HEK293 (cell line): ENCODE measurements around the gene CCHCR1.

Source experiments
- CTCF ChIA-PET: fragments of 350-600 bp; formaldehyde crosslinking; extraction: SDS; loops from one replicate; lab custom pipeline; 2021; ENCODE audit warnings: antibody characterized with exemption; lab: Yijun Ruan, JAX
- POLR2A ChIA-PET: fragments of 300-600 bp; formaldehyde crosslinking; extraction: SDS; loops from one replicate; lab custom pipeline; 2020; ENCODE audit warnings: antibody characterized with exemption, inconsistent platforms; lab: Yijun Ruan, JAX
- H3K27ac ChIP-seq: fragments of 200-500 bp; sonication (Bioruptor generic); 2 replicates; pipeline ENCODE4 v1.5.1; 2014; ENCODE audit warnings: low read depth, low read length, control low read depth, inconsistent platforms; ENCODE audit errors: extremely low read depth
- H3K36me3 ChIP-seq, 2 experiments: fragments of 200-500 bp in 1 of 2; sonication (Bioruptor generic) in 1 of 2; 1 replicate in 1 of 2; 2 replicates in 1 of 2; pipeline ENCODE4 v1.5.1; 2014 to 2017; ENCODE audit warnings: inconsistent platforms in 2 of 2, low read length in 2 of 2; ENCODE audit not compliant: control insufficient read depth in 2 of 2, insufficient read depth in 1 of 2
- H3K4me1 ChIP-seq: fragments of 200-500 bp; sonication (Bioruptor generic); 2 replicates; pipeline ENCODE4 v1.5.1; 2014; ENCODE audit warnings: mild to moderate bottlenecking, low read length, inconsistent platforms; ENCODE audit not compliant: control insufficient read depth, insufficient read depth
- H3K4me3 ChIP-seq: 2 replicates; pipeline ENCODE4 v1.5.1; 2011; ENCODE audit warnings: low read depth, mild to moderate bottlenecking, control low read depth, low read length, moderate library complexity
- H3K9me3 ChIP-seq: fragments of 200-500 bp; sonication (Bioruptor generic); 2 replicates; pipeline ENCODE4 v1.5.1; 2014; ENCODE audit warnings: low read depth, low read length, inconsistent platforms; ENCODE audit not compliant: control insufficient read depth, insufficient read depth
- BCL11A ChIP-seq: fragments of 450-650 bp; formaldehyde crosslinking; IDR thresholded peaks from 2 replicates; pipeline ENCODE4 v1.5.1; 2016; ENCODE audit warnings: low read depth, missing biosample characterization, missing genetic modification characterization
- HIC1 ChIP-seq: fragments of 450-650 bp; formaldehyde crosslinking; IDR thresholded peaks from 2 replicates; pipeline ENCODE4 v1.5.1; 2016; ENCODE audit warnings: missing biosample characterization, missing genetic modification characterization
- SP3 ChIP-seq: fragments of 450-650 bp; formaldehyde crosslinking; IDR thresholded peaks from 2 replicates; pipeline ENCODE4 v1.5.1; 2016; ENCODE audit warnings: missing biosample characterization, missing genetic modification characterization
- SP7 ChIP-seq: fragments of 450-650 bp; formaldehyde crosslinking; IDR thresholded peaks from 2 replicates; pipeline ENCODE4 v1.5.1; 2016; ENCODE audit warnings: missing biosample characterization, missing genetic modification characterization
- YY1 ChIP-seq: fragments of 450-650 bp; formaldehyde crosslinking; IDR thresholded peaks from 2 replicates; pipeline ENCODE4 v1.5.1; 2018; ENCODE audit warnings: missing biosample characterization, missing genetic modification characterization
- ZBTB20 ChIP-seq: fragments of 450-650 bp; formaldehyde crosslinking; IDR thresholded peaks from 2 replicates; pipeline ENCODE4 v1.5.1; 2016; ENCODE audit warnings: missing biosample characterization, missing genetic modification characterization
- ZBTB7A ChIP-seq: fragments of 450-650 bp; formaldehyde crosslinking; IDR thresholded peaks from 2 replicates; pipeline ENCODE4 v1.5.1; 2016; ENCODE audit warnings: low read depth, missing biosample characterization, missing genetic modification characterization
- ZFHX2 ChIP-seq: fragments of 450-650 bp; formaldehyde crosslinking; conservative IDR thresholded peaks from 2 replicates; pipeline ENCODE4 v1.5.1; 2016; ENCODE audit warnings: missing biosample characterization, missing genetic modification characterization
- ZNF280D ChIP-seq: fragments of 450-650 bp; formaldehyde crosslinking; IDR thresholded peaks from 2 replicates; pipeline ENCODE4 v1.5.1; 2016; ENCODE audit warnings: missing biosample characterization, missing genetic modification characterization
- ZNF600 ChIP-seq: fragments of 450-650 bp; formaldehyde crosslinking; IDR thresholded peaks from 2 replicates; pipeline ENCODE4 v1.5.1; 2016; ENCODE audit warnings: missing biosample characterization, missing genetic modification characterization
- ZNF629 ChIP-seq: fragments of 450-650 bp; formaldehyde crosslinking; IDR thresholded peaks from 2 replicates; pipeline ENCODE4 v1.5.1; 2017; ENCODE audit warnings: missing biosample characterization, missing genetic modification characterization
- TF ChIP-seq, protein P1 (sequence below): fragments of 450-650 bp; formaldehyde crosslinking; IDR thresholded peaks from 2 replicates; pipeline ENCODE4 v1.5.0; 2017; ENCODE audit warnings: missing biosample characterization, missing genetic modification characterization, borderline replicate concordance
- TF ChIP-seq, protein P2 (sequence below): fragments of 450-650 bp; formaldehyde crosslinking; IDR thresholded peaks from 2 replicates; pipeline ENCODE4 v1.5.1; 2016; ENCODE audit warnings: missing biosample characterization, missing genetic modification characterization
- TF ChIP-seq, protein P3 (sequence below): fragments of 450-650 bp; formaldehyde crosslinking; IDR thresholded peaks from 2 replicates; pipeline ENCODE4 v1.5.1; 2016; ENCODE audit warnings: missing biosample characterization, missing genetic modification characterization
- TF ChIP-seq, protein P4 (sequence below): fragments of 450-650 bp; formaldehyde crosslinking; IDR thresholded peaks from 2 replicates; pipeline ENCODE4 v1.5.1; 2016; ENCODE audit warnings: missing biosample characterization, missing genetic modification characterization

The CCHCR1 gene

GRCh38 chr6:31204751-31205145 lies 47.1 kb upstream of the CCHCR1 start:
- CTCF ChIA-PET, result no interaction called here
- Histone ChIP-seq H3K9me3 (no peaks in the 10 kb centered on the region), H3K4me3 (no peak overlapping the region), H3K36me3 (no peaks in the 10 kb centered on the region), H3K4me1 (peaks cover 6% of the 10 kb centered on the region), H3K27ac (no peak overlapping the region)
- TF ChIP-seq, protein P1, sequence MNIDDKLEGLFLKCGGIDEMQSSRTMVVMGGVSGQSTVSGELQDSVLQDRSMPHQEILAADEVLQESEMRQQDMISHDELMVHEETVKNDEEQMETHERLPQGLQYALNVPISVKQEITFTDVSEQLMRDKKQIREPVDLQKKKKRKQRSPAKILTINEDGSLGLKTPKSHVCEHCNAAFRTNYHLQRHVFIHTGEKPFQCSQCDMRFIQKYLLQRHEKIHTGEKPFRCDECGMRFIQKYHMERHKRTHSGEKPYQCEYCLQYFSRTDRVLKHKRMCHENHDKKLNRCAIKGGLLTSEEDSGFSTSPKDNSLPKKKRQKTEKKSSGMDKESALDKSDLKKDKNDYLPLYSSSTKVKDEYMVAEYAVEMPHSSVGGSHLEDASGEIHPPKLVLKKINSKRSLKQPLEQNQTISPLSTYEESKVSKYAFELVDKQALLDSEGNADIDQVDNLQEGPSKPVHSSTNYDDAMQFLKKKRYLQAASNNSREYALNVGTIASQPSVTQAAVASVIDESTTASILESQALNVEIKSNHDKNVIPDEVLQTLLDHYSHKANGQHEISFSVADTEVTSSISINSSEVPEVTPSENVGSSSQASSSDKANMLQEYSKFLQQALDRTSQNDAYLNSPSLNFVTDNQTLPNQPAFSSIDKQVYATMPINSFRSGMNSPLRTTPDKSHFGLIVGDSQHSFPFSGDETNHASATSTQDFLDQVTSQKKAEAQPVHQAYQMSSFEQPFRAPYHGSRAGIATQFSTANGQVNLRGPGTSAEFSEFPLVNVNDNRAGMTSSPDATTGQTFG, result no peak
- no peak for TF ChIP-seq HIC1
- TF ChIP-seq, protein P2, sequence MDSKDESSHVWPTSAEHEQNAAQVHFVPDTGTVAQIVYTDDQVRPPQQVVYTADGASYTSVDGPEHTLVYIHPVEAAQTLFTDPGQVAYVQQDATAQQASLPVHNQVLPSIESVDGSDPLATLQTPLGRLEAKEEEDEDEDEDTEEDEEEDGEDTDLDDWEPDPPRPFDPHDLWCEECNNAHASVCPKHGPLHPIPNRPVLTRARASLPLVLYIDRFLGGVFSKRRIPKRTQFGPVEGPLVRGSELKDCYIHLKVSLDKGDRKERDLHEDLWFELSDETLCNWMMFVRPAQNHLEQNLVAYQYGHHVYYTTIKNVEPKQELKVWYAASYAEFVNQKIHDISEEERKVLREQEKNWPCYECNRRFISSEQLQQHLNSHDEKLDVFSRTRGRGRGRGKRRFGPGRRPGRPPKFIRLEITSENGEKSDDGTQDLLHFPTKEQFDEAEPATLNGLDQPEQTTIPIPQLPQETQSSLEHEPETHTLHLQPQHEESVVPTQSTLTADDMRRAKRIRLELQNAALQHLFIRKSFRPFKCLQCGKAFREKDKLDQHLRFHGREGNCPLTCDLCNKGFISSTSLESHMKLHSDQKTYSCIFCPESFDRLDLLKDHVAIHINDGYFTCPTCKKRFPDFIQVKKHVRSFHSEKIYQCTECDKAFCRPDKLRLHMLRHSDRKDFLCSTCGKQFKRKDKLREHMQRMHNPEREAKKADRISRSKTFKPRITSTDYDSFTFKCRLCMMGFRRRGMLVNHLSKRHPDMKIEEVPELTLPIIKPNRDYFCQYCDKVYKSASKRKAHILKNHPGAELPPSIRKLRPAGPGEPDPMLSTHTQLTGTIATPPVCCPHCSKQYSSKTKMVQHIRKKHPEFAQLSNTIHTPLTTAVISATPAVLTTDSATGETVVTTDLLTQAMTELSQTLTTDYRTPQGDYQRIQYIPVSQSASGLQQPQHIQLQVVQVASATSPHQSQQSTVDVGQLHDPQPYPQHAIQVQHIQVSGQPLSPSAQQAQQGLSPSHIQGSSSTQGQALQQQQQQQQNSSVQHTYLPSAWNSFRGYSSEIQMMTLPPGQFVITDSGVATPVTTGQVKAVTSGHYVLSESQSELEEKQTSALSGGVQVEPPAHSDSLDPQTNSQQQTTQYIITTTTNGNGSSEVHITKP (tag by site-specific recombination), result no peak
- no peak for TF ChIP-seq SP3 (tag by site-specific recombination)
- TF ChIP-seq, protein P3, sequence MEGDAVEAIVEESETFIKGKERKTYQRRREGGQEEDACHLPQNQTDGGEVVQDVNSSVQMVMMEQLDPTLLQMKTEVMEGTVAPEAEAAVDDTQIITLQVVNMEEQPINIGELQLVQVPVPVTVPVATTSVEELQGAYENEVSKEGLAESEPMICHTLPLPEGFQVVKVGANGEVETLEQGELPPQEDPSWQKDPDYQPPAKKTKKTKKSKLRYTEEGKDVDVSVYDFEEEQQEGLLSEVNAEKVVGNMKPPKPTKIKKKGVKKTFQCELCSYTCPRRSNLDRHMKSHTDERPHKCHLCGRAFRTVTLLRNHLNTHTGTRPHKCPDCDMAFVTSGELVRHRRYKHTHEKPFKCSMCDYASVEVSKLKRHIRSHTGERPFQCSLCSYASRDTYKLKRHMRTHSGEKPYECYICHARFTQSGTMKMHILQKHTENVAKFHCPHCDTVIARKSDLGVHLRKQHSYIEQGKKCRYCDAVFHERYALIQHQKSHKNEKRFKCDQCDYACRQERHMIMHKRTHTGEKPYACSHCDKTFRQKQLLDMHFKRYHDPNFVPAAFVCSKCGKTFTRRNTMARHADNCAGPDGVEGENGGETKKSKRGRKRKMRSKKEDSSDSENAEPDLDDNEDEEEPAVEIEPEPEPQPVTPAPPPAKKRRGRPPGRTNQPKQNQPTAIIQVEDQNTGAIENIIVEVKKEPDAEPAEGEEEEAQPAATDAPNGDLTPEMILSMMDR, result no peak
- no peak for TF ChIP-seq ZNF280D
- POLR2A ChIA-PET, result interaction anchor here (0.7 kb wide), 1 partner anchor 33 kb away, joined by 3 read pairs; no protein-coding TSS in a partner anchor

DNA sequence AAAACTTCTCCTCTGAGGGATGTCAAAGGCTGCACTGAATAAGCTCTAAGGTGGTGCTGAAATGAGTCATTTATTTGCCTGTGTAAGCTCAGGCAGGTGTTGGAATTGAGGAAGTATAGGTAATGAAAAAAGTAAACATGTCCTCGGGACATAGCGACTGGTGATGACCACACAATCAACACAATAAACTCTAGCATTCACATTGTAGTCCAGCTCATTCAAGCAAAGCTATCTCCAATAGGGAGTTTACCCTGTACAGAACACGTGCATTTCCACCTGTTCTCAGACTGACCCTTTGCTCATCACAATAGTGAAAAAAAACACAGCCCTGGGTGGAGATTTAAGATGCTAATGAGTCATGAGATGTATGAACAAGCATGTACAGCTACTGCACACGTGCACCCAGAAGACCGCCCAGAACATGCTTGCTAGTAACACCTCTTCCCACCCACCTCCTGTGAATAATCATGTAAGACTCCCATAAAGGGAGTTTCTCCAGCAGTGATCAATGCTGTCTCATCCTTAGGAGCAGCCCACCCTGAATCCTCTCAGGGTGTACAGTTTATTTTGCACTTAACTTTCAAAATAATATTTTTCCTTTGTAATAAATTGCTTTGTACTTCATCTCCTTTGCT lies 45.9 kb upstream of the CCHCR1 start:
- peak overlapping the region; percentile 21 for H3K4me3 ChIP-seq
- H3K36me3 ChIP-seq, result no peaks in the 10 kb centered on the region
- ChIA-PET POLR2A (interaction anchor here (0.6 to 1.1 kb wide), 3 partner anchors 19 to 534 kb away, joined by 3 read pairs; partner anchors contain the start of gene TCF19), CTCF (interaction anchor here (0.6 to 1.5 kb wide), 6 partner anchors 16 to 735 kb away, joined by 3 to 12 read pairs (median 3); no protein-coding TSS in a partner anchor)
- H3K4me1 ChIP-seq, result peaks cover 6% of the 10 kb centered on the region
- no peaks in the 10 kb centered on the region for H3K9me3 ChIP-seq
- H3K27ac ChIP-seq, result peak overlapping the region; percentile 48; the same call in 1 of the 2 replicates
- TF ChIP-seq ZBTB7A (no peak), YY1 (no peak), ZNF629 (tag by site-specific recombination) (0 out of 2 replicates have a peak, but pooled peaks have one; percentile 38), ZNF600 (peak; percentile 100), SP7 (tag by site-specific recombination) (peak; percentile 59; the same call in 1 of the 2 replicates), SP3 (tag by site-specific recombination) (peak; percentile 85), BCL11A (tag by site-specific recombination) (0 out of 2 replicates have a peak, but pooled peaks have one; percentile 37), ZFHX2 (tag by site-specific recombination) (peak; percentile 59), ZBTB20 (peak; percentile 88)
- TF ChIP-seq, protein P4, sequence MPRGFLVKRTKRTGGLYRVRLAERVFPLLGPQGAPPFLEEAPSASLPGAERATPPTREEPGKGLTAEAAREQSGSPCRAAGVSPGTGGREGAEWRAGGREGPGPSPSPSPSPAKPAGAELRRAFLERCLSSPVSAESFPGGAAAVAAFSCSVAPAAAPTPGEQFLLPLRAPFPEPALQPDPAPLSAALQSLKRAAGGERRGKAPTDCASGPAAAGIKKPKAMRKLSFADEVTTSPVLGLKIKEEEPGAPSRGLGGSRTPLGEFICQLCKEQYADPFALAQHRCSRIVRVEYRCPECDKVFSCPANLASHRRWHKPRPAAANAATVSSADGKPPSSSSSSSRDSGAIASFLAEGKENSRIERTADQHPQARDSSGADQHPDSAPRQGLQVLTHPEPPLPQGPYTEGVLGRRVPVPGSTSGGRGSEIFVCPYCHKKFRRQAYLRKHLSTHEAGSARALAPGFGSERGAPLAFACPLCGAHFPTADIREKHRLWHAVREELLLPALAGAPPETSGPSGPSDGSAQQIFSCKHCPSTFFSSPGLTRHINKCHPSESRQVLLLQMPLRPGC (tag by site-specific recombination), result peak; percentile 13; the same call in 1 of the 2 replicates
